HEK293 (cell line): ENCODE measurements around the gene TLE5.
A peak's percentile ranks its signal among the peaks of the same experiment; 100 is the strongest.

Source experiments
- CTCF ChIA-PET: fragments of 350-600 bp; formaldehyde crosslinking; extraction: SDS; loops from one replicate; lab custom pipeline; 2021; ENCODE audit warnings: antibody characterized with exemption; lab: Yijun Ruan, JAX
- POLR2A ChIA-PET: fragments of 300-600 bp; formaldehyde crosslinking; extraction: SDS; loops from one replicate; lab custom pipeline; 2020; ENCODE audit warnings: antibody characterized with exemption, inconsistent platforms; lab: Yijun Ruan, JAX
- H3K27ac ChIP-seq: fragments of 200-500 bp; sonication (Bioruptor generic); 2 replicates; pipeline ENCODE4 v1.5.1; 2014; ENCODE audit warnings: low read depth, low read length, control low read depth, inconsistent platforms; ENCODE audit errors: extremely low read depth
- H3K36me3 ChIP-seq, 2 experiments: fragments of 200-500 bp in 1 of 2; sonication (Bioruptor generic) in 1 of 2; 1 replicate in 1 of 2; 2 replicates in 1 of 2; pipeline ENCODE4 v1.5.1; 2014 to 2017; ENCODE audit warnings: inconsistent platforms in 2 of 2, low read length in 2 of 2; ENCODE audit not compliant: control insufficient read depth in 2 of 2, insufficient read depth in 1 of 2
- H3K4me1 ChIP-seq: fragments of 200-500 bp; sonication (Bioruptor generic); 2 replicates; pipeline ENCODE4 v1.5.1; 2014; ENCODE audit warnings: mild to moderate bottlenecking, low read length, inconsistent platforms; ENCODE audit not compliant: control insufficient read depth, insufficient read depth
- H3K4me3 ChIP-seq: 2 replicates; pipeline ENCODE4 v1.5.1; 2011; ENCODE audit warnings: low read depth, mild to moderate bottlenecking, control low read depth, low read length, moderate library complexity
- H3K9me3 ChIP-seq: fragments of 200-500 bp; sonication (Bioruptor generic); 2 replicates; pipeline ENCODE4 v1.5.1; 2014; ENCODE audit warnings: low read depth, low read length, inconsistent platforms; ENCODE audit not compliant: control insufficient read depth, insufficient read depth
- EGR2 ChIP-seq: fragments of 450-650 bp; formaldehyde crosslinking; IDR thresholded peaks from 2 replicates; pipeline ENCODE4 v1.5.1; 2016; ENCODE audit warnings: low read depth, missing biosample characterization, missing genetic modification characterization
- GLIS1 ChIP-seq: fragments of 450-650 bp; formaldehyde crosslinking; IDR thresholded peaks from 2 replicates; pipeline ENCODE4 v1.5.1; 2016; ENCODE audit warnings: missing biosample characterization, missing genetic modification characterization
- KLF8 ChIP-seq: fragments of 450-650 bp; formaldehyde crosslinking; IDR thresholded peaks from 2 replicates; pipeline ENCODE4 v1.5.1; 2016; ENCODE audit warnings: missing biosample characterization, missing genetic modification characterization
- MZF1 ChIP-seq: fragments of 450-650 bp; formaldehyde crosslinking; IDR thresholded peaks from 2 replicates; pipeline ENCODE4 v1.5.1; 2017; ENCODE audit warnings: missing biosample characterization, missing genetic modification characterization, borderline replicate concordance
- PRDM4 ChIP-seq: fragments of 450-650 bp; formaldehyde crosslinking; IDR thresholded peaks from 2 replicates; pipeline ENCODE4 v1.5.1; 2017; ENCODE audit warnings: missing biosample characterization, missing genetic modification characterization
- SP7 ChIP-seq: fragments of 450-650 bp; formaldehyde crosslinking; IDR thresholded peaks from 2 replicates; pipeline ENCODE4 v1.5.1; 2016; ENCODE audit warnings: missing biosample characterization, missing genetic modification characterization
- TSHZ1 ChIP-seq: fragments of 450-650 bp; formaldehyde crosslinking; IDR thresholded peaks from 2 replicates; pipeline ENCODE4 v1.5.1; 2016; ENCODE audit warnings: missing biosample characterization, missing genetic modification characterization, borderline replicate concordance
- ZBTB48 ChIP-seq: fragments of 450-650 bp; formaldehyde crosslinking; IDR thresholded peaks from 2 replicates; pipeline ENCODE4 v1.5.1; 2016; ENCODE audit warnings: missing biosample characterization, missing genetic modification characterization
- ZBTB49 ChIP-seq: fragments of 450-650 bp; formaldehyde crosslinking; IDR thresholded peaks from 2 replicates; pipeline ENCODE4 v1.5.1; 2016; ENCODE audit warnings: missing biosample characterization, missing genetic modification characterization, low read depth
- ZNF571 ChIP-seq: fragments of 450-650 bp; formaldehyde crosslinking; IDR thresholded peaks from 2 replicates; pipeline ENCODE4 v1.5.0; 2017; ENCODE audit warnings: missing biosample characterization, missing genetic modification characterization
- ZNF600 ChIP-seq: fragments of 450-650 bp; formaldehyde crosslinking; IDR thresholded peaks from 2 replicates; pipeline ENCODE4 v1.5.1; 2016; ENCODE audit warnings: missing biosample characterization, missing genetic modification characterization
- ZNF768 ChIP-seq: fragments of 450-650 bp; formaldehyde crosslinking; IDR thresholded peaks from 2 replicates; pipeline ENCODE4 v1.5.1; 2018; ENCODE audit warnings: missing biosample characterization, mild to moderate bottlenecking, missing genetic modification characterization
- ZXDB ChIP-seq: fragments of 450-650 bp; formaldehyde crosslinking; IDR thresholded peaks from 2 replicates; pipeline ENCODE4 v1.5.1; 2016; ENCODE audit warnings: missing biosample characterization, missing genetic modification characterization
- TF ChIP-seq, protein P1 (sequence below): fragments of 450-650 bp; formaldehyde crosslinking; IDR thresholded peaks from 2 replicates; pipeline ENCODE4 v1.5.1; 2017; ENCODE audit warnings: missing biosample characterization, missing genetic modification characterization
- TF ChIP-seq, protein P2 (sequence below): fragments of 450-650 bp; formaldehyde crosslinking; IDR thresholded peaks from 2 replicates; pipeline ENCODE4 v1.5.1; 2016; ENCODE audit warnings: missing biosample characterization, missing genetic modification characterization
- TF ChIP-seq, protein P3 (sequence below): fragments of 450-650 bp; formaldehyde crosslinking; optimal IDR thresholded peaks from 2 replicates; pipeline ENCODE3; 2016; ENCODE audit warnings: missing biosample characterization, mild to moderate bottlenecking, missing genetic modification characterization

The TLE5 gene

GRCh38 chr19:3058009-3058820 is 4.1 kb downstream of the TLE5 start:
- H3K36me3 ChIP-seq, result peaks cover 11 to 65% of the 10 kb centered on the region in 2 experiments
- H3K27ac ChIP-seq, result 0 out of 2 replicates have a peak overlapping the region, but pooled peaks have one; percentile 76
- ChIA-PET CTCF (no interaction called here), POLR2A (interaction anchor here (1.0 to 1.3 kb wide), 2 partner anchors 22 to 108 kb away, joined by 3 to 4 read pairs; no protein-coding TSS in a partner anchor)
- H3K4me1 ChIP-seq, result peaks cover 20% of the 10 kb centered on the region
- H3K4me3 ChIP-seq, result no peak overlapping the region
- H3K9me3 ChIP-seq, result no peaks in the 10 kb centered on the region
- TF ChIP-seq GLIS1 (tag by site-specific recombination) (peak; percentile 40), PRDM4 (tag by site-specific recombination) (peak; percentile 93), TSHZ1 (tag by site-specific recombination) (no peak), ZNF768 (tag by site-specific recombination) (peak; percentile 91), ZBTB49 (tag by site-specific recombination) (no peak)

GRCh38 chr19:3057275-3057714 is 5.0 kb downstream of the TLE5 start:
- no peaks in the 10 kb centered on the region for H3K9me3 ChIP-seq
- POLR2A ChIA-PET, result interaction anchor here (1.0 to 1.8 kb wide), 3 partner anchors 21 to 107 kb away, joined by 3 to 31 read pairs (median 4); no protein-coding TSS in a partner anchor
- H3K4me3 ChIP-seq, result no peak overlapping the region
- peaks cover 20% of the 10 kb centered on the region for H3K4me1 ChIP-seq
- peaks cover 11 to 67% of the 10 kb centered on the region in 2 experiments for H3K36me3 ChIP-seq
- peak overlapping the region; percentile 76; the same call in 1 of the 2 replicates for H3K27ac ChIP-seq
- CTCF ChIA-PET, result no interaction called here
- TF ChIP-seq, protein P1, sequence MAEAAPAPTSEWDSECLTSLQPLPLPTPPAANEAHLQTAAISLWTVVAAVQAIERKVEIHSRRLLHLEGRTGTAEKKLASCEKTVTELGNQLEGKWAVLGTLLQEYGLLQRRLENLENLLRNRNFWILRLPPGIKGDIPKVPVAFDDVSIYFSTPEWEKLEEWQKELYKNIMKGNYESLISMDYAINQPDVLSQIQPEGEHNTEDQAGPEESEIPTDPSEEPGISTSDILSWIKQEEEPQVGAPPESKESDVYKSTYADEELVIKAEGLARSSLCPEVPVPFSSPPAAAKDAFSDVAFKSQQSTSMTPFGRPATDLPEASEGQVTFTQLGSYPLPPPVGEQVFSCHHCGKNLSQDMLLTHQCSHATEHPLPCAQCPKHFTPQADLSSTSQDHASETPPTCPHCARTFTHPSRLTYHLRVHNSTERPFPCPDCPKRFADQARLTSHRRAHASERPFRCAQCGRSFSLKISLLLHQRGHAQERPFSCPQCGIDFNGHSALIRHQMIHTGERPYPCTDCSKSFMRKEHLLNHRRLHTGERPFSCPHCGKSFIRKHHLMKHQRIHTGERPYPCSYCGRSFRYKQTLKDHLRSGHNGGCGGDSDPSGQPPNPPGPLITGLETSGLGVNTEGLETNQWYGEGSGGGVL, result peak; percentile 52; the same call in 1 of the 2 replicates
- peak; percentile 80 for TF ChIP-seq EGR2 (tag by site-specific recombination)
- TF ChIP-seq KLF8 (tag by site-specific recombination), result 0 out of 2 replicates have a peak, but pooled peaks have one; percentile 45
- peak; percentile 99 for TF ChIP-seq ZNF600 (tag by site-specific recombination)
- TF ChIP-seq ZNF571, result no peak
- TF ChIP-seq ZBTB48 (tag by site-specific recombination), result peak; percentile 57; the same call in 1 of the 2 replicates
- TF ChIP-seq, protein P2, sequence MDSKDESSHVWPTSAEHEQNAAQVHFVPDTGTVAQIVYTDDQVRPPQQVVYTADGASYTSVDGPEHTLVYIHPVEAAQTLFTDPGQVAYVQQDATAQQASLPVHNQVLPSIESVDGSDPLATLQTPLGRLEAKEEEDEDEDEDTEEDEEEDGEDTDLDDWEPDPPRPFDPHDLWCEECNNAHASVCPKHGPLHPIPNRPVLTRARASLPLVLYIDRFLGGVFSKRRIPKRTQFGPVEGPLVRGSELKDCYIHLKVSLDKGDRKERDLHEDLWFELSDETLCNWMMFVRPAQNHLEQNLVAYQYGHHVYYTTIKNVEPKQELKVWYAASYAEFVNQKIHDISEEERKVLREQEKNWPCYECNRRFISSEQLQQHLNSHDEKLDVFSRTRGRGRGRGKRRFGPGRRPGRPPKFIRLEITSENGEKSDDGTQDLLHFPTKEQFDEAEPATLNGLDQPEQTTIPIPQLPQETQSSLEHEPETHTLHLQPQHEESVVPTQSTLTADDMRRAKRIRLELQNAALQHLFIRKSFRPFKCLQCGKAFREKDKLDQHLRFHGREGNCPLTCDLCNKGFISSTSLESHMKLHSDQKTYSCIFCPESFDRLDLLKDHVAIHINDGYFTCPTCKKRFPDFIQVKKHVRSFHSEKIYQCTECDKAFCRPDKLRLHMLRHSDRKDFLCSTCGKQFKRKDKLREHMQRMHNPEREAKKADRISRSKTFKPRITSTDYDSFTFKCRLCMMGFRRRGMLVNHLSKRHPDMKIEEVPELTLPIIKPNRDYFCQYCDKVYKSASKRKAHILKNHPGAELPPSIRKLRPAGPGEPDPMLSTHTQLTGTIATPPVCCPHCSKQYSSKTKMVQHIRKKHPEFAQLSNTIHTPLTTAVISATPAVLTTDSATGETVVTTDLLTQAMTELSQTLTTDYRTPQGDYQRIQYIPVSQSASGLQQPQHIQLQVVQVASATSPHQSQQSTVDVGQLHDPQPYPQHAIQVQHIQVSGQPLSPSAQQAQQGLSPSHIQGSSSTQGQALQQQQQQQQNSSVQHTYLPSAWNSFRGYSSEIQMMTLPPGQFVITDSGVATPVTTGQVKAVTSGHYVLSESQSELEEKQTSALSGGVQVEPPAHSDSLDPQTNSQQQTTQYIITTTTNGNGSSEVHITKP (tag by site-specific recombination), result 0 out of 2 replicates have a peak, but pooled peaks have one; percentile 63
- 0 out of 2 replicates have a peak, but pooled peaks have one; percentile 39 for TF ChIP-seq ZXDB
- peak; percentile 69 for TF ChIP-seq SP7 (tag by site-specific recombination)
- TF ChIP-seq MZF1 (tag by site-specific recombination), result peak; percentile 38; the same call in 1 of the 2 replicates
- TF ChIP-seq, protein P3, sequence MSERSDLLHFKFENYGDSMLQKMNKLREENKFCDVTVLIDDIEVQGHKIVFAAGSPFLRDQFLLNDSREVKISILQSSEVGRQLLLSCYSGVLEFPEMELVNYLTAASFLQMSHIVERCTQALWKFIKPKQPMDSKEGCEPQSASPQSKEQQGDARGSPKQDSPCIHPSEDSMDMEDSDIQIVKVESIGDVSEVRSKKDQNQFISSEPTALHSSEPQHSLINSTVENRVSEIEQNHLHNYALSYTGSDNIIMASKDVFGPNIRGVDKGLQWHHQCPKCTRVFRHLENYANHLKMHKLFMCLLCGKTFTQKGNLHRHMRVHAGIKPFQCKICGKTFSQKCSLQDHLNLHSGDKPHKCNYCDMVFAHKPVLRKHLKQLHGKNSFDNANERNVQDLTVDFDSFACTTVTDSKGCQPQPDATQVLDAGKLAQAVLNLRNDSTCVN (tag by site-specific recombination), result peak; percentile 17
